IMR-90 (cell line): ENCODE measurements around the gene ACAP1. TPM values are rescaled to one million over a fixed set of nuclear protein-coding genes. Genes with fewer than 3 reads are reported as not detected.

Experiments
- ATAC-seq: fragments of 200-7000 bp; cut with Tn5 transposase; 2 replicates; pipeline ENCODE4 v1.9.1; 2020; ENCODE audit warnings: low read depth, mild to moderate bottlenecking, moderate library complexity
- BruUV-seq: library from RNA; stranded (reverse); fragments of 400-500 nt; replicated peaks from 2 replicates; lab custom pipeline; 2021; lab: Mats Ljungman, UMichigan
- CTCF ChIA-PET: fragments of 300-600 bp; formaldehyde crosslinking; extraction: SDS; loops from one replicate; lab custom pipeline; 2021; ENCODE audit warnings: antibody characterized with exemption; lab: Yijun Ruan, JAX
- POLR2A ChIA-PET: fragments of 300-600 bp; sonication (Branson Sonifier 250); formaldehyde crosslinking; loops from one replicate; lab custom pipeline; 2022; ENCODE audit warnings: antibody characterized with exemption; ENCODE audit not compliant: unreplicated experiment; lab: Charles Lee
- DNase-seq: peaks from one replicate; pipeline ENCODE4 v3.0.0; 2013
- H2AFZ ChIP-seq: replicated peaks from 2 replicates; pipeline ENCODE3; 2013; ENCODE audit warnings: low read length, mild to moderate bottlenecking; ENCODE audit not compliant: poor library complexity
- H2AK5ac ChIP-seq: 2 replicates; pipeline ENCODE4 v1.6.1; 2013; ENCODE audit warnings: low read depth, low read length, inconsistent platforms
- H2AK9ac ChIP-seq: replicated peaks from 2 replicates; pipeline ENCODE3; 2013; ENCODE audit warnings: mild to moderate bottlenecking, low read depth, low read length, moderate library complexity; ENCODE audit not compliant: poor library complexity
- H2BK120ac ChIP-seq: 2 replicates; pipeline ENCODE4 v1.6.1; 2013; ENCODE audit warnings: low read depth, low read length, inconsistent platforms
- H2BK15ac ChIP-seq: 3 replicates; pipeline ENCODE4 v1.6.1; 2013; ENCODE audit warnings: low read depth, low read length, inconsistent platforms
- H2BK20ac ChIP-seq: 2 replicates; pipeline ENCODE4 v1.6.1; 2013; ENCODE audit warnings: low read depth, mild to moderate bottlenecking, inconsistent platforms, low read length, moderate library complexity
- H2BK5ac ChIP-seq: 2 replicates; pipeline ENCODE4 v1.6.1; 2013; ENCODE audit warnings: mild to moderate bottlenecking, low read depth, low read length, inconsistent platforms; ENCODE audit not compliant: poor library complexity, severe bottlenecking
- H3K14ac ChIP-seq: replicated peaks from 2 replicates; pipeline ENCODE4 v1.6.1; 2013; ENCODE audit warnings: low read depth, low read length, inconsistent platforms
- H3K18ac ChIP-seq: 2 replicates; pipeline ENCODE4 v1.6.1; 2013; ENCODE audit warnings: low read depth, low read length, control low read depth
- H3K23ac ChIP-seq: 2 replicates; pipeline ENCODE4 v1.6.1; 2013; ENCODE audit warnings: low read depth, low read length, inconsistent platforms
- H3K27ac ChIP-seq: 2 replicates; pipeline ENCODE4 v1.5.1; 2013; ENCODE audit warnings: mild to moderate bottlenecking, control low read depth, low read length; ENCODE audit not compliant: insufficient read depth
- H3K27me3 ChIP-seq: 2 replicates; pipeline ENCODE4 v1.6.1; 2013; ENCODE audit warnings: low read length; ENCODE audit not compliant: control insufficient read depth, insufficient read depth
- H3K36me3 ChIP-seq: 2 replicates; pipeline ENCODE4 v1.6.1; 2013; ENCODE audit warnings: low read length, mixed read lengths; ENCODE audit not compliant: control insufficient read depth, insufficient read depth
- H3K4ac ChIP-seq: 2 replicates; pipeline ENCODE4 v1.6.1; 2013; ENCODE audit warnings: low read depth, low read length, inconsistent platforms
- H3K4me1 ChIP-seq: 2 replicates; pipeline ENCODE4 v1.6.1; 2013; ENCODE audit warnings: low read length, mixed read lengths; ENCODE audit not compliant: control insufficient read depth, insufficient read depth
- H3K4me2 ChIP-seq: 2 replicates; pipeline ENCODE4 v1.6.1; 2013; ENCODE audit warnings: low read depth, mild to moderate bottlenecking, control low read depth, low read length, moderate library complexity
- H3K4me3 ChIP-seq: 2 replicates; pipeline ENCODE4 v1.5.1; 2013; ENCODE audit warnings: low read depth, mild to moderate bottlenecking, control low read depth, low read length, moderate library complexity; ENCODE audit not compliant: insufficient read depth
- H3K56ac ChIP-seq: 2 replicates; pipeline ENCODE4 v1.6.1; 2013; ENCODE audit warnings: low read length, inconsistent platforms; ENCODE audit not compliant: insufficient read depth; ENCODE audit errors: extremely low read depth
- H3K79me1 ChIP-seq, 2 experiments: 2 replicates each; pipeline ENCODE4 v1.6.1; 2013; ENCODE audit warnings: low read length in 2 of 2, inconsistent platforms in 1 of 2, low read depth in 1 of 2
- H3K9ac ChIP-seq: 2 replicates; pipeline ENCODE4 v1.6.1; 2013; ENCODE audit warnings: low read depth, low read length, control low read depth
- H3K9me1 ChIP-seq: 2 replicates; pipeline ENCODE4 v1.6.1; 2013; ENCODE audit warnings: low read length, inconsistent platforms; ENCODE audit not compliant: insufficient read depth
- H3K9me3 ChIP-seq: 2 replicates; pipeline ENCODE4 v1.6.1; 2013; ENCODE audit warnings: low read length; ENCODE audit not compliant: control insufficient read depth, insufficient read depth
- H4K20me1 ChIP-seq: 2 replicates; pipeline ENCODE4 v1.6.1; 2013; ENCODE audit warnings: low read length, inconsistent platforms; ENCODE audit not compliant: insufficient read depth
- H4K5ac ChIP-seq: 2 replicates; pipeline ENCODE4 v1.6.1; 2013; ENCODE audit warnings: mild to moderate bottlenecking, low read depth, low read length, control low read depth
- H4K8ac ChIP-seq, 2 experiments: 2 replicates each; pipeline ENCODE4 v1.6.1; 2013; ENCODE audit warnings: low read depth in 2 of 2, low read length in 2 of 2, control low read depth in 1 of 2, inconsistent platforms in 1 of 2
- H4K91ac ChIP-seq: 2 replicates; pipeline ENCODE4 v1.6.1; 2013; ENCODE audit warnings: low read depth, low read length, inconsistent platforms; ENCODE audit not compliant: insufficient read depth
- BHLHE40 ChIP-seq: fragments of 150-350 bp; IDR thresholded peaks from 2 replicates; pipeline ENCODE4 v1.6.1; 2016; ENCODE audit warnings: mild to moderate bottlenecking, low read depth, low read length
- CEBPB ChIP-seq: IDR thresholded peaks from 2 replicates; pipeline ENCODE4 v1.6.1; 2012; ENCODE audit warnings: low read depth, low read length, improper control_type of control experiment
- CHD1 ChIP-seq: IDR thresholded peaks from 2 replicates; pipeline ENCODE4 v1.6.1; 2012; ENCODE audit warnings: low read depth, low read length, improper control_type of control experiment
- ELK1 ChIP-seq: fragments of 150-350 bp; IDR thresholded peaks from 2 replicates; pipeline ENCODE4 v1.6.1; 2016; ENCODE audit warnings: low read depth, mild to moderate bottlenecking, low read length, moderate library complexity, borderline replicate concordance
- FOS ChIP-seq: fragments of 150-350 bp; IDR thresholded peaks from 2 replicates; pipeline ENCODE4 v1.6.1; 2016; ENCODE audit warnings: low read depth, low read length
- MAFK ChIP-seq: IDR thresholded peaks from 2 replicates; pipeline ENCODE4 v1.6.1; 2012; ENCODE audit warnings: low read depth, low read length, improper control_type of control experiment
- MAZ ChIP-seq: IDR thresholded peaks from 2 replicates; pipeline ENCODE4 v1.6.1; 2012; ENCODE audit warnings: low read depth, mild to moderate bottlenecking, low read length, improper control_type of control experiment, moderate library complexity, borderline replicate concordance
- MXI1 ChIP-seq: IDR thresholded peaks from 2 replicates; pipeline ENCODE4 v1.6.1; 2012; ENCODE audit warnings: low read depth, mild to moderate bottlenecking, low read length, moderate library complexity, borderline replicate concordance
- NFE2L2 ChIP-seq: fragments of 150-350 bp; IDR thresholded peaks from 2 replicates; pipeline ENCODE4 v1.6.1; 2016; ENCODE audit warnings: low read depth, mild to moderate bottlenecking, low read length
- POLR2A ChIP-seq: IDR thresholded peaks from 2 replicates; pipeline ENCODE4 v1.6.1; 2012; ENCODE audit warnings: mild to moderate bottlenecking, low read depth, low read length
- RAD21 ChIP-seq: IDR thresholded peaks from 2 replicates; pipeline ENCODE4 v1.6.1; 2012; ENCODE audit warnings: low read length, improper control_type of control experiment
- RCOR1 ChIP-seq: IDR thresholded peaks from 2 replicates; pipeline ENCODE4 v1.6.1; 2012; ENCODE audit warnings: mild to moderate bottlenecking, low read length, improper control_type of control experiment; ENCODE audit not compliant: insufficient replicate concordance
- RFX5 ChIP-seq: IDR thresholded peaks from 2 replicates; pipeline ENCODE4 v1.8.0; 2012; ENCODE audit warnings: low read depth, mild to moderate bottlenecking, low read length, moderate library complexity
- SMC3 ChIP-seq: fragments of 150-350 bp; IDR thresholded peaks from 2 replicates; pipeline ENCODE4 v1.6.1; 2016; ENCODE audit warnings: low read depth, mild to moderate bottlenecking, antibody characterized with exemption, low read length, moderate library complexity
- USF2 ChIP-seq: fragments of 150-350 bp; IDR thresholded peaks from 2 replicates; pipeline ENCODE4 v1.6.1; 2017; ENCODE audit warnings: mild to moderate bottlenecking, antibody characterized with exemption, low read length, low read depth
- WGBS, 2 experiments: methylation state at CpG; one replicate each; pipeline versions ENCODE4 v1.1.5 to v1.1.7; 2013; ENCODE audit warnings: missing lambda C conversion rate in 2 of 2; ENCODE audit not compliant: insufficient read length in 1 of 2; ENCODE audit errors: extremely low coverage in 2 of 2; 5-methylcytosine and 5-hydroxymethylcytosine counted together
- dilution Hi-C: fragments of 300-500 bp; cut with HindIII; formaldehyde crosslinking; loops from one replicate; pipeline ENCODE4 v1.14.3; 2018; ENCODE audit warnings: low sequenced_read_pairs; ENCODE audit not compliant: unreplicated experiment
- in situ Hi-C: fragments of 300-500 bp; cut with MboI; formaldehyde crosslinking; loops from 3 replicates; pipeline ENCODE4 v1.14.3; 2019; ENCODE audit warnings: low sequenced_read_pairs, inconsistent platforms, mixed read lengths
- intact Hi-C: fragments of 100-400 bp; cut with micrococcal nuclease; formaldehyde crosslinking; loops from 2 replicates; pipeline ENCODE4 v1.10.0; 2022
- polyA plus RNA-seq, 3 experiments: library from polyadenylated mRNA; depleted of rRNA; stranded (reverse); fragments of >200 nt; gene quantifications; 2 replicates each; pipeline ENCODE4 v1.2.3, GENCODE V29; 2012; ENCODE audit warnings: low replicate concordance in 1 of 3
- total RNA-seq: library from RNA; depleted of rRNA; stranded (reverse); fragments of >200 nt; gene quantifications from 2 replicates; pipeline ENCODE4 v1.2.3, GENCODE V29; 2012
- TF ChIP-seq, protein P1 (sequence below): conservative IDR thresholded peaks from 2 replicates; pipeline ENCODE4 v1.5.1; 2012; ENCODE audit warnings: mild to moderate bottlenecking, low read depth, low read length, improper control_type of control experiment

ACAP1 gene
- total and polyA plus RNA-seq, 2 of the 4 experiments (the other 2 are of a cell fraction), result under 0.01 to 2.1 TPM

DNA sequence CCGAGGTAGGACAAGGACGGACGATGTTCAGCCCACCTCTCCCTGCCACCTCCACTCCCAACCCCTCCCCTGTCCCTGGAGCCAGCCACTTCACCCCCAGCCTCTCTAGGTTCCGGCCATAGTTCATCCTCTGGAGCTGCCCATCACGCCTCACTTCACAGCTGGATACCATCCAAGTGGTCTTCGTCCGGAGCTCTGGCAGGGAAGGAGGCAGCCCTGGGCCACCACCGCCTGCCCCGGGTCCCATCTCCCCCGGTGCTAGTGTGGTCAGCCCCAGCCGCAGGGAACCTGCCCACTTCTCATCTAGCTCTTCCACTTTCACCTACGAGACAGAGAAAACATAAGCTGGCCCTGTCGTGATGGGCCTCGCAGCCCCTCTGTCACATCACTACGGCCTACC is 14.9 kb upstream of the ACAP1 start:
- no peak overlapping the region for H2AFZ ChIP-seq
- H2AK9ac ChIP-seq, result no peak overlapping the region
- H2BK5ac ChIP-seq, result no peak overlapping the region
- no peaks in the 10 kb centered on the region for H3K4me1 ChIP-seq
- ChIA-PET CTCF (no interaction called here), POLR2A (no interaction called here)
- peaks cover 7% of the 10 kb centered on the region for H4K20me1 ChIP-seq
- BruUV-seq, result no TSS peak
- no peak overlapping the region for H3K27ac ChIP-seq
- H3K18ac ChIP-seq, result no peak overlapping the region
- DNase-seq, result no peak
- H3K14ac ChIP-seq, result no peak overlapping the region
- TF ChIP-seq CEBPB (no peak), RAD21 (no peak), USF2 (no peak), SMC3 (no peak), FOS (no peak), CHD1 (no peak), MXI1 (no peak), RCOR1 (no peak), POLR2A (no peak), MAZ (no peak), BHLHE40 (no peak), ELK1 (no peak), MAFK (no peak), NFE2L2 (no peak), RFX5 (no peak)
- TF ChIP-seq, protein P1, sequence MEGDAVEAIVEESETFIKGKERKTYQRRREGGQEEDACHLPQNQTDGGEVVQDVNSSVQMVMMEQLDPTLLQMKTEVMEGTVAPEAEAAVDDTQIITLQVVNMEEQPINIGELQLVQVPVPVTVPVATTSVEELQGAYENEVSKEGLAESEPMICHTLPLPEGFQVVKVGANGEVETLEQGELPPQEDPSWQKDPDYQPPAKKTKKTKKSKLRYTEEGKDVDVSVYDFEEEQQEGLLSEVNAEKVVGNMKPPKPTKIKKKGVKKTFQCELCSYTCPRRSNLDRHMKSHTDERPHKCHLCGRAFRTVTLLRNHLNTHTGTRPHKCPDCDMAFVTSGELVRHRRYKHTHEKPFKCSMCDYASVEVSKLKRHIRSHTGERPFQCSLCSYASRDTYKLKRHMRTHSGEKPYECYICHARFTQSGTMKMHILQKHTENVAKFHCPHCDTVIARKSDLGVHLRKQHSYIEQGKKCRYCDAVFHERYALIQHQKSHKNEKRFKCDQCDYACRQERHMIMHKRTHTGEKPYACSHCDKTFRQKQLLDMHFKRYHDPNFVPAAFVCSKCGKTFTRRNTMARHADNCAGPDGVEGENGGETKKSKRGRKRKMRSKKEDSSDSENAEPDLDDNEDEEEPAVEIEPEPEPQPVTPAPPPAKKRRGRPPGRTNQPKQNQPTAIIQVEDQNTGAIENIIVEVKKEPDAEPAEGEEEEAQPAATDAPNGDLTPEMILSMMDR, result no peak
- intact Hi-C loops (loop anchor here (10.0 kb wide), 1 partner anchor 243 kb away; the partner anchor contains the start of gene SENP3), in situ Hi-C loops (no loop called here), dilution Hi-C loops (no loop called here)
- H3K9ac ChIP-seq, result no peak overlapping the region
- no peaks in the 10 kb centered on the region for H3K9me1 ChIP-seq
- no peak overlapping the region for H3K23ac ChIP-seq
- H2AK5ac ChIP-seq, result no peak overlapping the region
- H4K91ac ChIP-seq, result no peak overlapping the region
- H2BK15ac ChIP-seq, result no peak overlapping the region
- WGBS, 2 experiments, result 88% methylated on average over 8 of the region's 15 CpGs; no CpG with 5 or more reads in 1 of the 2 experiments
- H2BK120ac ChIP-seq, result no peak overlapping the region
- H3K27me3 ChIP-seq, result no peaks in the 10 kb centered on the region
- ATAC-seq, result no peak
- H4K8ac ChIP-seq, result no peak overlapping the region
- H3K4ac ChIP-seq, result no peak overlapping the region
- H4K5ac ChIP-seq, result no peak overlapping the region
- H3K79me1 ChIP-seq, result peaks cover 0 to 9% of the 10 kb centered on the region in 2 experiments; a peak in 1 of 4 replicates
- H3K9me3 ChIP-seq, result no peaks in the 10 kb centered on the region
- no peak overlapping the region for H3K4me2 ChIP-seq
- no peak overlapping the region for H2BK20ac ChIP-seq
- H3K4me3 ChIP-seq, result no peak overlapping the region
- no peak overlapping the region for H3K56ac ChIP-seq
- H3K36me3 ChIP-seq, result peaks cover 73% of the 10 kb centered on the region
